GM18505 (cell line): Measurements from ENCODE around the gene KRT85.

ENCODE experiments used
- ATAC-seq: cut with Tn5 transposase; IDR thresholded peaks from one replicate; pipeline ENCODE4 v1.9.1; 2021; ENCODE audit not compliant: unreplicated experiment
- POLR2A ChIP-seq: IDR thresholded peaks from 4 replicates; pipeline ENCODE4 v1.6.1; 2011; ENCODE audit warnings: borderline replicate concordance; ENCODE audit not compliant: insufficient read depth, insufficient read length; ENCODE audit errors: extremely low read depth

Gene KRT85

DNA sequence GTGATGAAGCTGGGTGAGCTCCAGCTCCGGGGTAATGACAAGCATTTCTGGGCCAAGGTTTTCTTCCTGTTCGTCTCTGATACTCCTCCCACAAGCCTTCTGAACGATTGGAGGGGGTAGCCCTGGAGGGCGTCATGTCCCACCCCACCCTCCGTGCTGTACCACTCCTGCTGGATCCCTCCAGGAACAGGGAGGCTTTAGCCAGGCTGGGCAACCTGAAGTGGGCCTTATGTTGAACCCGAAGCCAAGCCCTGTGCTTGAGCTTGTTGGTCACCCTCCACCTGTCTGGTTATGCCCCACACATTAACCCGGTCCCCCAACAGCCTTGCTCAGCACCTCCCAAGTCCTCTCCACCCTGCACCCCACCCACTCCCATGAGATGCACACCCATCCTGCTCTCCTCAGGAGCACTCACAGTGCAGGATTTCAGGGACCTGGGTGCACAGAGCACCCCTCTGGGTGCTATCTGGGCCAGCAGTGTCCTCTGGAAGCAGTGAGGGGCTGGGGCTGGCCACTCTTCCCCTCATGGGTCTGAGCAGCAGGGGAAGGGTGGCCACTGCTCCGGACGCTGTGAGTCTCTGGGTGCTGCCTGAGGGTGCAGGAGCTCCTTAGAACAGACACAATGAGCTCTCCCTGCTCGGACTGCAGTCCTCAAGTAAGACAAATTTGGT lies 39.3 kb downstream of the KRT85 start:
- ATAC-seq: no peak
- no peak for TF ChIP-seq POLR2A

DNA sequence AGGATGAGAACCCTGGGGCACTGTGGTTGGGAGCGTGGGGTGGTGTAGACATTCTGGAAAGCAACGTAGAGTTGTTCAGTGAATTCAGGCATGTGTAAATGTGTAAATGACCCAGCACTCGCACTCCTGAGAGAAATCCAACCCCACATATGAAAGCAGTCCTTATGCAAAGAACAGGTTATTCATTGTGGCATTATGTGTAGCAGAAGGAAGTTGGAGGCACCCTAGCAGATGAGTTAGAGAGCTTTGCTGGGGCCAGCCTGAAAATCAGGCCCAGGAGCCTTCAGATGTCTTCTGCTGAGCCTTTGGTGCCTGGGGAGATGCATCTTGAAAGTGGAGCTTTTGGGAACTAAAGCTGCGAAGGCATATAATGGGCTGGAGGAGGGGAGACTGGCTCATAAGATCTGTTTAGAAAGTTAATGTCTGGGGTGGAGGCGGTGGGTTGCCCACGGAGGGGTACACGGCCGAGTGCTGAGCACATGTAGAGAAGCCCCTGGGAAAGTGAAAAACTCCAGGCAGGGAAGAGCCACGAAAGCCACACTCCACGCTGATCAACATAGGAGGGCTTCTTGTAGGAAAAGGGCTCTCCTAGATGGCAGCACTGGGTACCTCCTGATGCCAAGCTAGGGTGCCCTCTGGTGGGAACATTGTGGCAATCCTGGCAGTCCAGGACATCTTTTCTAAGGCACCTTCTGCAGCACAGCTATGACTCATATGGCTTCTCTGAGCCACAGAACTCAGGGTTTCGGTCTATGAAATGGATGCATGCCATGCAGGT lies 40.0 kb downstream of the KRT85 start:
- peak; percentile 89 for ATAC-seq
- TF ChIP-seq POLR2A: no peak

DNA sequence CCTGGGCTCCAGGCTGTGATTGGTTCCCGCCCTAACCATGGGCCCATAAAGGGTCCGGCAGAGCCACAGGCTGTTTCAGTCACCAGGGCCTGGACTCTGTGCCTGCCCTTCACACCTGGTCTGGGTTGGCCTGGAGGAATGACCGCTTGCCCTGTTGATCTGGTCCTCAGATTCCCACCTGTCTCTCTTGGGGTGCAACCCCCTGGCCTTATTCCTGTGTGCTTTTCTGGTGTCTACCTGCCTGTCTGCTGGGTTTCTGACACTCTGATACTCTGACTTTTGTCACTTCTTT lies 43.2 kb downstream of the KRT85 start:
- TF ChIP-seq POLR2A: no peak
- no peak for ATAC-seq

DNA sequence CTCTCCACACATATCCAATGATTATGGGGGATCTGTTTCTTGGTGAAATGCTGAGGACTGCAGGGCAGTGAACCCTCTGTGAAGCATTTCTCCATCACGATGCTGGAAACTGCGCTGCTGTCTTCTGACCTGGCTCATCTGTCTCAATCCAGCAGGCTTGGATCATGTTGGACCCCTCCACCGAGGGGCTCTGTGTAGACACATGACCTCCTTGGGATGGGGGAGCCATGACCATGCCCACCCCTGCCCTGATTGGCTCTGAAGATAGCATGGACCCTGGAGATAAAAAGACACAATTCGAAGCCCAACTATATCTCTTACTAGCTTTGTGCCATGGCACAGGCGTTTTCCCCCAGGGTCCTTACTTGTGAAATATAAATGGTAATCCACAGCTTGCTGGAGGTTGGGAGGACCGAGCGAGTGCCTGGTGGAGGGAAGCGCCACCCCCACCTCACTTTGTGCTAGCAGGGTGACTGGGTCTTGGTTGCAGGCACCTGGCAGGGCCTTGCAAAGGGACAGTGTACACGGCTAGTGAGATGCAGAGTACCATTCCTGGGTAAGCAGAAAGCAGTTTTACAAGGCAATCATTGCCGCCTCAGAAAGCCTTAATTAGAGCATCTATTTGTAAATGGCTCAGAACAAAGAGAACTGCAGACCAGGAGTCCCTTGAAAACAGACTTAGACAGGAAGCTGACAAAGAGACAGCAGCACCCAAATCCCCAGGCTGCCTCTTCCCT lies 43.7 kb downstream of the KRT85 start:
- no peak for ATAC-seq
- TF ChIP-seq POLR2A: no peak

DNA sequence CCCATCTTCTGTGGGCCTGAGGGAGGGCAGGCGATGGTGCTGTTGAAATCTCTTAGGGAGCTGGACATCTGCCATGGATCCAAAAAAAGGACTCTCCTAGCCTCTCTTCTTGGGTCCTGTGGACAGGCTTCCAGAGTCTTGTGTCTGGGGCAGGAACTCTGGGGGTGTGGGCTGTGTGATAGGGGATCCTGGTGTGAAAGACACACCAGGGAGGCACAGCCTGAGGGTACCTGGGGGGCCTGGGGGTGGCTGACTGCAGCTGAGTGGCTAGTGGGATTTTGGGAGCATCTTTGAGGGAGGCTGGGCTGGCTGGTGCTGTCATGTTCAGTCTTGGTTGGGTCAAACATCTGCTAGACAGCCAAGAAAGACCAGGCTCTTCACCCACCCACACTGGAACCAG lies 44.3 kb downstream of the KRT85 start:
- ATAC-seq: no peak
- no peak for TF ChIP-seq POLR2A

DNA sequence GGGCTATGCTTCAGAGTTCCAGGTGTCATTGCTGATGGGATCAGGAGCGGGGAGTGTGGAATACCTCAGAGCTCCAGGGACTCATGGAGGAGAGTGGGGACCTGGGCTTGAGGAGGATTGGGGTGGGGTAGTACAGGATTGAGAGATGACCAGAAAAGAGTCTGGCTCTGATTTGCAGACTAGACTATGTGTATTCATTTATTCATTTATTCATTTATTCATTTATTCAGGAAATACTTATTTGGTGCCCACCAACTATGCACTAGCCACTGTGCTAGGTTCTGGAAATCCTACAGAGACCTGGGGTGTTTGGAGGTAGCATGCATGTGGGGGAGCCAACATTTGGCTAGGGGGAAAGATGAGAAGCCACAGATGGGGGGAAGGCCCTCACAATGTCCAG lies 45.2 kb downstream of the KRT85 start:
- no peak for ATAC-seq
- TF ChIP-seq POLR2A: no peak

DNA sequence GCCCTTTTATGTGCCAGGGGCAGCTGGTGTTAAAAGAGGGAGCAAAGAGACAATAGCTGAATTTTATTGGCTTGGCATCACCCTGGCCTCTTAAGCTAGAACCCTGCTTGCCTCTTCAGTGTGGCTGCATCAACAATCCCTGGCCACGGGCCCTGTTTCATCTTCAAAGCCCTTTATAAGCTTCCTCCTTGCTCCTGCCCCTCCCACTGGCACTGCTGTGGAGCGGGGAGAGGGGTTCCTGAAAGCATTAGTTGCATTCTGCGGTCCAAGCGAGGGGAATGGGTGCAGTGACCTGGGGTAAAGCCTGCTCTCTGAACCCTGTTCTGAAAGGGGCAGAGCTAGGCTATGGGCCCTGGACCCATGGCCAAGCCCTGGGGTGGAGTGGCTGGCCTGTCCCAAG lies 45.9 kb downstream of the KRT85 start:
- TF ChIP-seq POLR2A: no peak
- no peak for ATAC-seq

DNA sequence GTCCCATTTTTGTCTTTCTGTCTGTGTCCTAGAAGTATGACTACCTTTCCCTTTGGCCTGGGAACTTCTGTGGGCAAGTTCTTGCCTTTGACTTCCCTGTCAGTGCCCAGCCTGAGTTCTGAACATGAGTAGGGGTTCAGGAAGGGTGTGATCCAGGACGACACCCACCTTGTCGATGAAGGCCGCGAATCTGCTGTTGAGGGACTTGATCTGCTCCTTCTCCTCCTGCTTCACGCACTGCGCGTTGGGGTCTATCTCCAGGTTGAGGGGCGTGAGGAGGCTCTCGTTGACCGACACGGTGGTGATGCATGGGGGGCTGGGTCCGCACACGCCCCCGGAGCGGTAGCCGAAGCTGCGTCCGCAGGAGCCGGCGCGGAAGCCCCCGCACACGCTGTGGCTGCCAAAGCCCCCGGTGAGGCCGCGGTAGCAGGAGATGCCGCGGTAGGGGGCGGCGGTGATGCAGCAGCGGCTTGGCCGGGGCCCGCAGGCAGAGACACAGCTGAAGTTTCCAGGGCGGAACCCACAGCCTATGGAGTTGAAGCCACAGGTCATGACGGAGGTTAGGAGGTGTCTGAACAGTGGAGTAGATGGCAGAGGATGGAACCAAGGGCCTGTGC lies 46.4 kb downstream of the KRT85 start, which contains the start of gene KRT83:
KRT83 (minus strand) TSS at position 615 of the 617 bp plus-strand sequence; CDS start at position 552, 63 bp downstream.
- TF ChIP-seq POLR2A: no peak
- no peak for ATAC-seq

DNA sequence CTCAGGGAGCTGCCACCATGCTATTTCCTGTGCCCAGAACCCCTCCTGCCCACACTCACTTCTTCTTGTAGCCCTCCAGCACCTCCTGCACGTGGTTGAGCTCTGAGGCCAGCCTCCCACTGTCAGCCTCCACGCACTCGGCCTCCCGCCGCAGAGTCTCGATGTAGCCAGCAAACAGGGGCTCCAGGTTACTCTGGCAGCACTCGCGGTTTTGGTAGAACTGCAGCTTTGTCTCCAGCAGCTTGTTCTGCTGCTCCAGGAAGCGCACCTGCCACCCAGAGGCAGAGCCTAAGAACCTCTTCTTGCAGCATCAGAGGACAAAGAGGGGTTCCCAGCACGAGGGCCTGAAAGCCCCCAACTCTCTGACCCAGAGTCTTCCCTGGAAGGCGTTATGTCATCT lies 48.2 kb downstream of the KRT85 start:
- TF ChIP-seq POLR2A: no peak
- ATAC-seq: no peak

DNA sequence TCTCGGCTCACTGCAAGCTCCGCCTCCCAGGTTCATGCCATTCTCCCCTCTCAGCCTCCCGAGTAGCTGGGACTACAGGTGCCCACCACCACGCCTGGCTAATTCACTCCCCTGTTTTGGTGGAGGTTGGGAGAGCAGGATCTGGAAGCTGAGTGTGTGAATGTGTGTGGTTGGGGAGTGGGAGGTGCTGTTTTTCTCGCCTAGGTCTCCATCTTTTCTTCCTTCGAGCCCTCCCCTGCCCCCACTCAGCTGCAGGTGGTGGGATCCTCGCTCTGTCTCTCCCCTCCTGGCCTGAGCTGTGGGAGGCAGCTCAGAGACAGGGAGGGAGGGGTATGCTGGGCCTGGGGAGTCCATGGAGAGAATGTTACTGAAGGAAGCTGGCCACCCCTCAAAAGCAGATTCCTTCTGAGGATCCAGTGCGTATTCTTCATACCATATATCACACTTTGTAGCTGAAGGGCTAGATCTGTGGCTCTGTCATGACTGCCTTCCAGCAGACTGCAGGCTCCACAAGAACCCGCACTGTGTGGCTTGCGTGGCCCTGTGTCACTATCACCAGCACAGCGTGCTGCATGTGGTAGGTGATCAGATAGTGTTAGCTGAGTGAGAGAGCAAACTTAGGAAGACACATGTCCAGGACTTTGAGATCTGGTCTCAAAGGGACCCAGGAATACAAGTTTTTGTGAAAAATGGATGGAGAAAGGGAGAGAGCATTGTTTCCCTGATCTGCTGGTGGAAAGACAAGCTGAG lies 48.9 kb downstream of the KRT85 start:
- no peak for ATAC-seq
- TF ChIP-seq POLR2A: no peak

DNA sequence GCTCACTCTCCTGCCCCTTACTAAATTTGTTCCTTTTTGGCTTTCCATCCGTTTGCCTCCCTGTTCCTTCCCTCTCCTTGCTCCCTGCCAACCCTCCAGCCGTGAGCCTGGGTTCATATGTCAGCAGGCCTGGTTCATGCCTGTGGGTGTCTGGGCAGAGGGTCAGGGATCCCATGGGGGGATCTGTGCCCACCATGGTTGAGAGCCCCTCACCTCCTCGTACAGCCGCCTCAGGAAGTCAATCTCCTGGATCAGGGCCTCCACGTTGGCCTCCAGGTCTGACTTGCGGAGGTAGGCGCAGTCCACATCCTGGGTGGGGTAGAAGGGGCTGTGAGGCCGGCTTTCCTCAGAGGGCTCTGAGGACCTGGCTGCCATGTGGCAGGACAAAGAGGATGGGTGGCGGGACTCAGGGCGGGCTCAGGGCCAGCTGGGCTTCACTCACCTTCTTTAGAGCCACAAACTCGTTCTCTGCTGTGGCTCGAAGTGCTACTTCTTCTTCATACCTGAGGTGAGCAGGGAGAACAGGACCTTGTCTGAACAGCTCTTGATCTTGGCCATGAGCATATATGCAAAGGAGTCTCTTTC lies 49.7 kb downstream of the KRT85 start:
- ATAC-seq: no peak
- TF ChIP-seq POLR2A: no peak

DNA sequence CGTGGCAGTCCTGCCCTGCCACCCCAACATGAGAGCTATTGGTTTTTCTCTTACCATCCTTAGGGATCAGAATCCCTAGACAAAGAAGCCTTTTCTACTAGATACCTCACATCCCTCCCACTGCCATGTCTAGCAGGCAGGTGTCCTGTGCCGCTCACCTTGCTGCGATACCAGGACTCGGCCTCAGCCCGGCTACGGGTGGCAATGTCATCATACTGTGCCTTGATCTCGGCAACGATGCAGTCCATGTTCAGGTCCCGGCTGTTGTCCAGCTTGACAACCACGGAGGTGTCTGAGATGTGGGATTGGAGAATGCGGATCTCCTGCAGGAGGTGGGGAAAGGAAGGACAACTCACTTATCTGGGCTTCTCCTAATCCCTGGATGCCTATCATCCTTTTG lies 50.6 kb downstream of the KRT85 start:
- no peak for TF ChIP-seq POLR2A

More for the DNA sequence above, 50.6 kb downstream of the KRT85 start:
- ATAC-seq: no peak
